Raji (cell line): Measurements from ENCODE around the gene ZBTB24.

Source experiments
- POLR2A ChIP-seq: IDR thresholded peaks from 2 replicates; pipeline ENCODE4 v1.6.1; 2011; ENCODE audit warnings: low read depth, low read length, control low read depth; ENCODE audit not compliant: insufficient read depth

ZBTB24 gene

DNA sequence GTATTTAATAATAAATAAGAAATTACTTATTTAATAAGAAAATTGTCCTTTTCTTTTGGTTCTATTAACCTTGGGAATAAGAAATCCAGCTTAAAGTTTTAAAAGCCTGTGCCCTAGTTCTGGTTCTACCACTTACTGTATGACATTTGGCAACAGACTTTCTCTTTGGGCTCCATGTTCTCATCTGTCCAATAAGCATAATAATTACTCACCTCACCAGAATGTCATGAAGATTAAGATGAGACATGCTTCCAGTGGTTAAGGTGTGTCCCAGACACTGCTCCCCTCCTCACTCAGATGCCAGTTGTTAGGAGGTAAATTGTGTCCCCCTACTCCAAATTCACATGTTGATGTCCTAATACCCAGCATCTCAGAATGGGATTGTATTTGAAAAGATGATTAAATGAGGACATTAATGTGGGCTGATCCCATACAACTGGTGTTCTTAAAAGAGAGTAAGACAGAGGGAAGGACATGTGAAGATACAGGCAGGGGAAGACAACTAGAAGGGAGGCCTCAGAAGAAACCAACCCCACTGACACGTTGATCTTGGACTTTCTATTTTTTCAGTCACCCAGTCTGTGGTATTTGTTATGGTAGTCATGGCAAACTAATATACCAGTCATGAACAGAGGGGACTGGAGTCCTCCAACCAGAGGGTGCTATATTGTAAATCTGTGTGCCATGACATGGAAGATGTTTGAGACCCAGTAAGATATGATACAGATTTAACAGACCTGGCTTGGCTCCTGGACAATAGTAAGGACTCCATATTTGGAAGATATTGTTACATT is 21.1 kb downstream of the ZBTB24 start:
- TF ChIP-seq POLR2A: no peak

DNA sequence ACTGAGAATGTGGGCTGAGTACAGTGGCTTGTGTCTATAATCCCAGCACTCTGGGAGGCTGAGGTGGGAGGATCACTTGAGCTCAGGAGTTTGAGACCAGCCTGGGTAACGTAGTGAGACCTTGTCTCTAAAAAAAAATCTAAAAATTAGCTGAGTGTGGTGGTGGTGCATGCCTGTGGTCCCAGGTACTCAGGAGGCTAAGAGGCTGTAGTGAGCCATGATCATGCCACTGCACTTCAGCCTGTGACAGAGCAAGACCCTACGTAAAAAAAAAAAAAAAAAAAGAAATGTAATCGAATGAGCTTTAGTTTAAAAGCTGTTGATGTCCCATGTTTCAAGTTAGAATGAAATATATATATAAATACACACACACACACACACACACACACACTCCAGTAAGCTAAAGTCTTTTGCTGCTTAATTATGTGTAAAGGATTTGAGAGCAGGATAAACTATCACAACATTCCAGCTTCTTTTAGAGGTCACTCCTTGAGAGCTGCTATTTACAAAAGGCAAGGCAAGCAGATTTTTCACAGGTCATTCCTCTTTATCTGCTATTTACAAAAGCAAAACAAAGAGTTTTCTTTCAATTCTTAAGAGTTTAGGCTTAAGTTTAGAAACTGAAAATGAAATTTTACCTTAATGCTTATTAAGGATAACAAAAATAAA is 22.7 kb downstream of the ZBTB24 start:
- no peak for TF ChIP-seq POLR2A

- TF ChIP-seq POLR2A: 0 out of 2 replicates have a peak, but pooled peaks have one; percentile 12
Measured at GRCh38 chr6:109458774-109459531, 24.1 kb downstream of the ZBTB24 start.

GRCh38 chr6:109457562-109457996 is 25.4 kb downstream of the ZBTB24 start:
- no peak for TF ChIP-seq POLR2A

DNA sequence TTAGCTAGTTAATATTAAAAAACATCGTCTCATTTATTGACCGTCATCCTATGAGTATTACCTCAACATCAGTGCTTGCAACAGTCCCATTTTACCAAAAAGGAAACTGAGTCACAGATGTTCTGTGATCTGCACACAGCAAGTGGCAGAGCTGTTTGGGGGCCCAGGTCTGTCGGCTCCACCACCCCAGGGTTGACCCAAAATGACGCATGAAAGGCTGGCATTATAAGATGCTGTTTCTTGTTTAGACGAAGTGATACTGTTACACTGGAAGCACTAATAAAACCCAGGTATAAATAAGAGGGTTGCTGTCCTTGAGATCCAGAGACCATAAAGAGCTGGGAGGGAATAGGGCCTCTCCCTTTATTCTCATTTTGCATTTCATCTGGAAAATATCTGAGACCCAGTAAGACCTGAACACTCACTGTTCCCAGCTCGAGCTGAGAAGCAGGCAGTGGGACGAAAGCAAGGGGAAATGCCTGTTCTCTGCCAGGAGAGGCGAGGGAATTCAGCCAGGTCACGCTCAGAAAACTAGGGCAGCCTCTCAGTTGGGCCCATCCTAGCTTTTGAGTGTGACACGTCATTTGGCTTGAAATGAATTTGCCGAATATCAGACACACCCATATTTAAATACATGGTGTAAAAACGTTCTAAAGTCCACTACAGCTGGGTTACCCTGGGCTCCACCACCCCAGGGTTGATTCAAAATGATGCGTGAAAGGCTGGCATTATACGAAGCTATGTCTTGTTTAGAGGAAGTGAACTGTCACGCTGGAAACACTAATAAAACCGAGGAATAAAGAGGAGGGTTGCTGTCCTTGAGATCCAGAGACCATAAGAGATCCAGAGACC is 26.1 kb downstream of the ZBTB24 start:
- no peak for TF ChIP-seq POLR2A

DNA sequence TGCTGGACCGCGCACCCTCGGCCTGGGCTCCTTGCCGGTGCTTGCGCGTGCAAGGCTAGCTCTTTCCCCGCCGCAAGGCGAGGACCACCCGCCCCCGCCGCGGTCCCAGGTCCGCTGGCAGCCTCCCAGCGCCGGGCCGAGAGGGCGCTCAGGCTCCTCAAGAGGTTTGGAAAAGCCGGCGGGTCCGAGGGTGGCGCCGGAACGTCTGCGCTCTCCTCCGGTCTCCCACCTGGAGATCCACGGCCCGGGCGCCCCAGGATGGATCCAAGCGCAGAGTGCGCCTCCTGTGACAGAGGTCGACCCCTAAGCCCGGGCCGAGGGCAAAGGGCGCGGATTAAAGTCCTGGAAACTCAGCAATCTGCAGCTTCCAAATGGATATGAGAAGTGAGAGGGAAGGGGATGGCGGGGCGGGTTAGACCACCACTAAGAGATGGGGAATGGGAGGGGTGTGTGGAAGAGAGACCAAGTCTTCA is 26.9 kb downstream of the ZBTB24 start:
- no peak for TF ChIP-seq POLR2A

GRCh38 chr6:109455437-109456110 is 27.4 kb downstream of the ZBTB24 start, which contains the start of gene MICAL1:
Gene MICAL1 (minus strand): TSS chr6:109455772. CDS start chr6:109454196, 1,576 bp downstream.
- peak; percentile 78 for TF ChIP-seq POLR2A

DNA sequence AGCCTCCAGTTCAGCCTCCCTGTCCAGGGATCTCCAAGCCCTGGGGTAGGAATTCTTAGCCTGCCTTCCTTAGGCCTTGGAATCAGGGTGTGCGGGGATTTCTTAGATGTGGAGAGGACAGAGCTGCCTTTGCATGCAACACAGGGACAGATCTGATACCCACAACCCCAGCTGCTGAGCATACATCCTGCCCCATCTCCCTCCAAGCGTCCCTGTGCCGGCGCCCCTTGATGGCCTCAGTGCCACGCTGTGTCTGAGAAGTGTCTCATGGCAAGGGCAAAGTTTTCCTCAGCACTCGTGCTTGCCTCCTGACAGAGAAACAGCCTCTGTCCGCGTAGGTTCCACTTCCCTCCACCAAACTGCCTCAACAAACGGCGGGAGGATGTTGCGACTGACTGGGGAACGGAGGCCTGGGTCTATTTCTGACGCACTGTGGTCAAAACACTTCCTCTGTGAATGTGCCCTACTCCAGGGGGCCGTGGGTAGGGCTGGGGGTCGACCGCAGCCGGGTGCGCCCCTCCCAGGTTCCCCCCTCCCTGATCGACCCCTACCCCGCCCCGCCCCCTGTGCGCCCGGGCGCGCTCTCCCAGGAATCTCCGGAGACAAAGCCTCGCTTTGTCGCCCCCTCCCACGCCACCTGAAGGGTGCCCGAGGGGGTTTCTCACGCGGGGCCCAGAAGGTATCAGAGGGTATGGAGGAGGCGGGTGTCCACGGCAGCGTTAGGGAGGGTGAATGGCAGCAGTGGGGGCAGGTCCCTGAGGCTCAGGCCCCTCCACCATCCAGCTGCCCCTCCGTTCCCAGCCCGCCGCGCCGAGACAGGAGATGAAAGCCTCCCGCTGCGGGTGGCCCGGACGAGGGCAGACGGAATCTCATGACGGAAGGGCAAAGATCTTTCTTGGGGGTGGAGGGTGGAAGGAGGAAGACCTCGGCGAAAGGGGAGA is 28.3 kb downstream of the ZBTB24 start:
- TF ChIP-seq POLR2A: peak; percentile 73

GRCh38 chr6:109453594-109454495 is 29.2 kb downstream of the ZBTB24 start:
- TF ChIP-seq POLR2A: no peak

GRCh38 chr6:109453156-109453555 is 29.9 kb downstream of the ZBTB24 start:
- TF ChIP-seq POLR2A: no peak

DNA sequence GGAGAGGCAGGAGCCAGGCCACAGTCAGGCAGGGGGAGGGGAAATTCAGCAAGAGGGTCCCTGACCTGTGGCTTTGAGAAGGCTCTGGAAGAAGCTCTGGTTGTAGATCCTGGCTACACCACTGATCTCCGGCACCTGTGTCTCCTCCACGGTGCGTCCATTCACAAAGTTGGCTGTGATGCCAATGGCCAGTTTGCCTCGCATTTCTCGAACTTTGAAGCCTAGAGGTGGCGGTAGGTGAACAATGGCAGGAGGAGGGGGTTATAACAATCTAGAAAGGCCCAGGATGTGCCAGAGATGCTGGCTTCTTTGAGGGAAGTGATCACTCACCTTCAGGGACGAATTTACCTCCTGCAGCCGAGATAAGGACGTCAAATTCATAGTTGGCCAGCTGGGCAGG is 30.8 kb downstream of the ZBTB24 start:
- TF ChIP-seq POLR2A: no peak

DNA sequence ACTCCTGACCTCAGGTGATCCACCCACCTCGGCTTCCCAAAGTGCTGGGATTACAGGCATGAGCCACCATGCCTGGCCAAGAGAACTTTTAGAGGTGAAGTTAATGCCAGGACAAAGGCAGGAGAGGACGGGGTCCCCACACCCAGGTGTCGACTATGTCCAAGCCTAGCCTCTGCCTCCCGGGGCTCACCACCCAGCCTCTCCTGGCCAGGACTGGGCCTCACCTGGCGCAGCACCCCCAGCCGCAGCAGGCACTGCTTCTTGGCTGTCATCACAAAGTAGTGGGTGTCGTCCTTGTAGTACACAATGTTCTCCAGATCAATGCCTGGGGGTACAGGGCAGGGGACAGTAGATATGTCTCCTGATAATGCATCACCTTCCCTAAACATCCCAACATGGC is 31.6 kb downstream of the ZBTB24 start:
- no peak for TF ChIP-seq POLR2A

- TF ChIP-seq POLR2A: no peak
Measured at GRCh38 chr6:109450801-109451200, 32.2 kb downstream of the ZBTB24 start.
